H1 (cell line): ENCODE results near the gene CDC42. TPM values are rescaled to one million over a fixed set of nuclear protein-coding genes. Genes with fewer than 3 reads are reported as not detected.

ENCODE experiments used
- polyA plus RNA-seq, 7 experiments: library from polyadenylated mRNA; depleted of rRNA in 3 of 7; stranded (reverse) in 5 of 7; unstranded in 2 of 7; fragments of >200 nt in 5 of 7; fragments of 200-250 nt in 2 of 7; gene quantifications; 1 replicate in 5 of 7; 2 replicates in 1 of 7; 4 replicates in 1 of 7; pipeline versions ENCODE4 v1.2.1 to v1.2.3, GENCODE V29; 2011 to 2013; ENCODE audit warnings: missing spikeins in 2 of 7, mixed read lengths in 2 of 7
- total RNA-seq: library from RNA; stranded (reverse); fragmentation: NEBNext Ultra II Directional; extraction: Animal tissue kit (Norgen Biotek cat#: 25700); gene quantifications from 2 replicates; pipeline ENCODE4 v1.2.1, GENCODE V29; 2021
- TF ChIP-seq, protein P1 (sequence below): fragments of 300-600 bp; sonication (generic); IDR thresholded peaks from 2 replicates; pipeline ENCODE4 v1.7.1; 2012; ENCODE audit warnings: low read length, moderate library complexity, mild to moderate bottlenecking, inconsistent platforms; ENCODE audit not compliant: insufficient replicate concordance

CDC42 gene
- total and polyA plus RNA-seq, 2 of the 8 experiments (the other 6 are each of a cell fraction or from before 2014, with no cell fraction given), result 110 to 179 TPM

DNA sequence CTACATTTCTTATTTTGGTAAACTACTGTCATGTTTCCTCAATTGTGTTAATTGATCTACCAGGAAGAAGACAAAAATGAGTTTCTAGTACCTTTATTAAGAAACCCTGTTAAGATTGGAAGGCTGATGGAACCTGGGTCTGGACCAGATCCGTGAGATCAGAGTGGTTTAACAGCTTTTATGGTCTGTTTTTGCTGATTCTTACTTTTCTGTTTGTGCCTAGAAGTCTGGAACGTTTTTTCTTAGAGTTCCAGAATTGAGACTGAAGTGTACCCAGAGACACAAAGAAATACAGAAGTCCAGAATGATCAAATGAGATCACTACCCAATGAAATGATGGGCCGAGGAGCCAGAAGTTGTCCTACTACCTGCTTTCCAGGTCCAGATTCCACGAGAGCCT lies 22.5 kb upstream of the CDC42 start (continued):
- TF ChIP-seq, protein P1, sequence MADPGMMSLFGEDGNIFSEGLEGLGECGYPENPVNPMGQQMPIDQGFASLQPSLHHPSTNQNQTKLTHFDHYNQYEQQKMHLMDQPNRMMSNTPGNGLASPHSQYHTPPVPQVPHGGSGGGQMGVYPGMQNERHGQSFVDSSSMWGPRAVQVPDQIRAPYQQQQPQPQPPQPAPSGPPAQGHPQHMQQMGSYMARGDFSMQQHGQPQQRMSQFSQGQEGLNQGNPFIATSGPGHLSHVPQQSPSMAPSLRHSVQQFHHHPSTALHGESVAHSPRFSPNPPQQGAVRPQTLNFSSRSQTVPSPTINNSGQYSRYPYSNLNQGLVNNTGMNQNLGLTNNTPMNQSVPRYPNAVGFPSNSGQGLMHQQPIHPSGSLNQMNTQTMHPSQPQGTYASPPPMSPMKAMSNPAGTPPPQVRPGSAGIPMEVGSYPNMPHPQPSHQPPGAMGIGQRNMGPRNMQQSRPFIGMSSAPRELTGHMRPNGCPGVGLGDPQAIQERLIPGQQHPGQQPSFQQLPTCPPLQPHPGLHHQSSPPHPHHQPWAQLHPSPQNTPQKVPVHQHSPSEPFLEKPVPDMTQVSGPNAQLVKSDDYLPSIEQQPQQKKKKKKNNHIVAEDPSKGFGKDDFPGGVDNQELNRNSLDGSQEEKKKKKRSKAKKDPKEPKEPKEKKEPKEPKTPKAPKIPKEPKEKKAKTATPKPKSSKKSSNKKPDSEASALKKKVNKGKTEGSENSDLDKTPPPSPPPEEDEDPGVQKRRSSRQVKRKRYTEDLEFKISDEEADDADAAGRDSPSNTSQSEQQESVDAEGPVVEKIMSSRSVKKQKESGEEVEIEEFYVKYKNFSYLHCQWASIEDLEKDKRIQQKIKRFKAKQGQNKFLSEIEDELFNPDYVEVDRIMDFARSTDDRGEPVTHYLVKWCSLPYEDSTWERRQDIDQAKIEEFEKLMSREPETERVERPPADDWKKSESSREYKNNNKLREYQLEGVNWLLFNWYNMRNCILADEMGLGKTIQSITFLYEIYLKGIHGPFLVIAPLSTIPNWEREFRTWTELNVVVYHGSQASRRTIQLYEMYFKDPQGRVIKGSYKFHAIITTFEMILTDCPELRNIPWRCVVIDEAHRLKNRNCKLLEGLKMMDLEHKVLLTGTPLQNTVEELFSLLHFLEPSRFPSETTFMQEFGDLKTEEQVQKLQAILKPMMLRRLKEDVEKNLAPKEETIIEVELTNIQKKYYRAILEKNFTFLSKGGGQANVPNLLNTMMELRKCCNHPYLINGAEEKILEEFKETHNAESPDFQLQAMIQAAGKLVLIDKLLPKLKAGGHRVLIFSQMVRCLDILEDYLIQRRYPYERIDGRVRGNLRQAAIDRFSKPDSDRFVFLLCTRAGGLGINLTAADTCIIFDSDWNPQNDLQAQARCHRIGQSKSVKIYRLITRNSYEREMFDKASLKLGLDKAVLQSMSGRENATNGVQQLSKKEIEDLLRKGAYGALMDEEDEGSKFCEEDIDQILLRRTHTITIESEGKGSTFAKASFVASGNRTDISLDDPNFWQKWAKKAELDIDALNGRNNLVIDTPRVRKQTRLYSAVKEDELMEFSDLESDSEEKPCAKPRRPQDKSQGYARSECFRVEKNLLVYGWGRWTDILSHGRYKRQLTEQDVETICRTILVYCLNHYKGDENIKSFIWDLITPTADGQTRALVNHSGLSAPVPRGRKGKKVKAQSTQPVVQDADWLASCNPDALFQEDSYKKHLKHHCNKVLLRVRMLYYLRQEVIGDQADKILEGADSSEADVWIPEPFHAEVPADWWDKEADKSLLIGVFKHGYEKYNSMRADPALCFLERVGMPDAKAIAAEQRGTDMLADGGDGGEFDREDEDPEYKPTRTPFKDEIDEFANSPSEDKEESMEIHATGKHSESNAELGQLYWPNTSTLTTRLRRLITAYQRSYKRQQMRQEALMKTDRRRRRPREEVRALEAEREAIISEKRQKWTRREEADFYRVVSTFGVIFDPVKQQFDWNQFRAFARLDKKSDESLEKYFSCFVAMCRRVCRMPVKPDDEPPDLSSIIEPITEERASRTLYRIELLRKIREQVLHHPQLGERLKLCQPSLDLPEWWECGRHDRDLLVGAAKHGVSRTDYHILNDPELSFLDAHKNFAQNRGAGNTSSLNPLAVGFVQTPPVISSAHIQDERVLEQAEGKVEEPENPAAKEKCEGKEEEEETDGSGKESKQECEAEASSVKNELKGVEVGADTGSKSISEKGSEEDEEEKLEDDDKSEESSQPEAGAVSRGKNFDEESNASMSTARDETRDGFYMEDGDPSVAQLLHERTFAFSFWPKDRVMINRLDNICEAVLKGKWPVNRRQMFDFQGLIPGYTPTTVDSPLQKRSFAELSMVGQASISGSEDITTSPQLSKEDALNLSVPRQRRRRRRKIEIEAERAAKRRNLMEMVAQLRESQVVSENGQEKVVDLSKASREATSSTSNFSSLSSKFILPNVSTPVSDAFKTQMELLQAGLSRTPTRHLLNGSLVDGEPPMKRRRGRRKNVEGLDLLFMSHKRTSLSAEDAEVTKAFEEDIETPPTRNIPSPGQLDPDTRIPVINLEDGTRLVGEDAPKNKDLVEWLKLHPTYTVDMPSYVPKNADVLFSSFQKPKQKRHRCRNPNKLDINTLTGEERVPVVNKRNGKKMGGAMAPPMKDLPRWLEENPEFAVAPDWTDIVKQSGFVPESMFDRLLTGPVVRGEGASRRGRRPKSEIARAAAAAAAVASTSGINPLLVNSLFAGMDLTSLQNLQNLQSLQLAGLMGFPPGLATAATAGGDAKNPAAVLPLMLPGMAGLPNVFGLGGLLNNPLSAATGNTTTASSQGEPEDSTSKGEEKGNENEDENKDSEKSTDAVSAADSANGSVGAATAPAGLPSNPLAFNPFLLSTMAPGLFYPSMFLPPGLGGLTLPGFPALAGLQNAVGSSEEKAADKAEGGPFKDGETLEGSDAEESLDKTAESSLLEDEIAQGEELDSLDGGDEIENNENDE, result no peak
